Measurements from ENCODE around the gene GSE1.

GSE1 gene

GRCh38 chr16:85624646-85625045 is 11.5 kb downstream of the GSE1 start:
- Mint-ChIP-seq H3K9me3 (peaks cover 9% of the 10 kb centered on the region), H3K36me3 (ENCODE audit: low read depth) (peaks cover 10% of the 10 kb centered on the region), H3K4me3 (no peak overlapping the region), H3K27me3 (no peaks in the 10 kb centered on the region), H3K27ac (no peak overlapping the region), H3K4me1 (ENCODE audit: low read depth) (peaks cover 57% of the 10 kb centered on the region)

- peaks cover 57% of the 10 kb centered on the region for H3K4me1 Mint-ChIP-seq (ENCODE audit: low read depth)
Measured at GRCh38 chr16:85625053-85625452, 11.9 kb downstream of the GSE1 start.

GRCh38 chr16:85625485-85626117 is 12.5 kb downstream of the GSE1 start:
- peaks cover 10% of the 10 kb centered on the region for H3K9me3 Mint-ChIP-seq
- no peaks in the 10 kb centered on the region for H3K27me3 Mint-ChIP-seq
- peaks cover 12% of the 10 kb centered on the region for H3K36me3 Mint-ChIP-seq (ENCODE audit: low read depth)
- H3K4me1 Mint-ChIP-seq (ENCODE audit: low read depth), result peaks cover 55% of the 10 kb centered on the region
- H3K4me3 Mint-ChIP-seq, result no peak overlapping the region
- no peak overlapping the region for H3K27ac Mint-ChIP-seq

More at GRCh38 chr16:85625053-85625452, 11.9 kb downstream of the GSE1 start:
- Mint-ChIP-seq H3K36me3 (ENCODE audit: low read depth) (peaks cover 12% of the 10 kb centered on the region), H3K27ac (no peak overlapping the region), H3K9me3 (peaks cover 10% of the 10 kb centered on the region), H3K4me3 (no peak overlapping the region), H3K27me3 (no peaks in the 10 kb centered on the region)

DNA sequence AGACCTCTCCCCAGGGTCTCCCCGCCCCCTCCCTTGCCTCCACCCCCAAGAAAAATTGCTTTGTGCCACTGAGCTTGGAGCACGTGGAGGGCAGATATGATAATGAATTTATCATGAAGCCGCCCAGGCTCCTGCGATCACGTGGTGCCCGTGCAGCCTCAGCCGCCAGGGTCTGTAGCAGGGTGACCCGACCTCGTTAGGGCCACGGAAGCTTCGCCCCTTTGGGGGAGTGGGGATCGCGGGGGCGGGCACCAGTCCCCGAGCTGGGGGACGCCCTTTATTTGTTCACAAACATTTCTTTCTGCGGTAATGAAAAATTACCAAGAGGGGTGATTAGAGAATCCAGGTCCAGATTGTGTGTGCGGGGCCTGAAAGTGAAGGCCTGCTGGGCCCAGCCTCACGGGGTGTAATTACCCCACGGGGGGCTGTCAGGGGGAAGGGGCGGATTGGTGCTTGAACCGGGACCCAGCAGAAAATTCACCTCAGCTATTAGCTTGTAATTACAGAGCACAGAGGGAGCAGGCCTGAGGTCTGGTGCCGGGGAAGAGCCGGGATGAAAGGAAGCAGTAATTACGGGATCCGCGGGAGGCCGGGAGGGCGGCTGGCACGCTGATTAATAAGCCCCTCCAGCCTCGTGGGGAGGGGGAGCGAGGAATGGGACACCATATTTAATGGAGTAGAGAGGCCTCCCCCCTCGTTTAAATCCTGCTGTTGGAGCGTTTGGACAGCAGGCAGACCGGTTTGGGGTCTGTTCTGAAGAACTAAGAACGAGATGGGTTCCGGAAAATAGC is 13.3 kb downstream of the GSE1 start:
- peaks cover 12% of the 10 kb centered on the region for H3K36me3 Mint-ChIP-seq (ENCODE audit: low read depth)
- H3K4me1 Mint-ChIP-seq (ENCODE audit: low read depth), result peaks cover 47% of the 10 kb centered on the region
- H3K27ac Mint-ChIP-seq, result no peak overlapping the region
- peaks cover 10% of the 10 kb centered on the region for H3K9me3 Mint-ChIP-seq
- no peak overlapping the region for H3K4me3 Mint-ChIP-seq
- H3K27me3 Mint-ChIP-seq, result no peaks in the 10 kb centered on the region

DNA sequence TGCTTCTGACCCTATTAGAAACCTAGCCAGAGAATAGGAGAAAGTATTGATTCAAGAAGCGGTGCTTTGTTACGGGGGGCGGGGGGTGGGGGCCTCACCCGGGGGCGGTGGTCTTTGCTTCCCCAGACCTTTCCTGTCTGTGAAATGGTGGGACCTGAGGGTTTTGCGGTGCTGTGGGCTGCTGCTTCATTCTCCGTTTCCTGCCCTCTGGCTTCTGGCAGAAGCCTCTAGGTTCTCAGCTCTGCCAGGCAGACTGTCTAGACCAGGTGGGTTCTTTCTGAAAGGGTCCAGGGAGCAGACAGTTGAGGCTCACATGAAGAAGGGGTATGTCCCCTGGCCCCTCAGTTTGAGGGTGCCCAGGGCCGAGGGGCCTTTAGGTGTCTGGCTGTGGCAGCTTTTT is 14.0 kb downstream of the GSE1 start:
- Mint-ChIP-seq H3K27ac (no peak overlapping the region), H3K27me3 (no peaks in the 10 kb centered on the region), H3K36me3 (ENCODE audit: low read depth) (peaks cover 12% of the 10 kb centered on the region), H3K9me3 (peaks cover 10% of the 10 kb centered on the region), H3K4me1 (ENCODE audit: low read depth) (peaks cover 40% of the 10 kb centered on the region), H3K4me3 (no peak overlapping the region)

- no peaks in the 10 kb centered on the region for H3K27me3 Mint-ChIP-seq
- no peak overlapping the region for H3K4me3 Mint-ChIP-seq
- H3K27ac Mint-ChIP-seq, result no peak overlapping the region
- peaks cover 10% of the 10 kb centered on the region for H3K9me3 Mint-ChIP-seq
- H3K4me1 Mint-ChIP-seq (ENCODE audit: low read depth), result peaks cover 34% of the 10 kb centered on the region
- peaks cover 12% of the 10 kb centered on the region for H3K36me3 Mint-ChIP-seq (ENCODE audit: low read depth)
Measured at GRCh38 chr16:85627526-85628264, 14.6 kb downstream of the GSE1 start.

GRCh38 chr16:85628265-85628556 is 15.1 kb downstream of the GSE1 start:
- peaks cover 32% of the 10 kb centered on the region for H3K4me1 Mint-ChIP-seq (ENCODE audit: low read depth)
- H3K4me3 Mint-ChIP-seq, result no peak overlapping the region
- peaks cover 12% of the 10 kb centered on the region for H3K36me3 Mint-ChIP-seq (ENCODE audit: low read depth)
- H3K9me3 Mint-ChIP-seq, result peaks cover 10% of the 10 kb centered on the region
- H3K27me3 Mint-ChIP-seq, result no peaks in the 10 kb centered on the region
- no peak overlapping the region for H3K27ac Mint-ChIP-seq

GRCh38 chr16:85628645-85629044 is 15.5 kb downstream of the GSE1 start:
- Mint-ChIP-seq H3K4me3 (no peak overlapping the region), H3K36me3 (ENCODE audit: low read depth) (peaks cover 12% of the 10 kb centered on the region), H3K9me3 (peaks cover 10% of the 10 kb centered on the region), H3K4me1 (ENCODE audit: low read depth) (peaks cover 31% of the 10 kb centered on the region), H3K27ac (no peak overlapping the region), H3K27me3 (no peaks in the 10 kb centered on the region)

- Mint-ChIP-seq H3K9me3 (peaks cover 10% of the 10 kb centered on the region), H3K4me1 (ENCODE audit: low read depth) (peaks cover 29% of the 10 kb centered on the region), H3K27me3 (no peaks in the 10 kb centered on the region), H3K36me3 (ENCODE audit: low read depth) (peaks cover 12% of the 10 kb centered on the region), H3K27ac (no peak overlapping the region), H3K4me3 (no peak overlapping the region)
Measured at GRCh38 chr16:85629326-85629725, 16.2 kb downstream of the GSE1 start.

DNA sequence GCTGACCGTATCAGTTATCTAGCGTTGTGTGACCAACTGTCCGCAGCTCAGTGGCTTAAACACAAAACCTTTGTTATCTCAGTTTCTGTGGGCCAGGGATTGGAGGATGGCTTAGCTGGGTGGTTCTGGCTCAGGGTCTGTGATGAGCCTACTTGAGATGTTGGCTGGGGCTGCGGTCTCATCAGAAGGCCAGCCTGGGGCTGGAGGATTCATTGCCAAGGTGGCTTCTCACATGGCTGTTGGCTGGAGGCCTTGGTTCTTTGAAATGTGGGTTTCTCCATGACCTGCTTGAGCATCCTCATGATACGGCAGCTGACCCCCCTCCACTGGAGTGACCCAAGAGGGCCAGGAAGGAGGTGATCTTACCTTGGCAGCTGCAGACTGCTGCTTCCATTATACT is 16.7 kb downstream of the GSE1 start:
- Mint-ChIP-seq H3K27ac (no peak overlapping the region), H3K4me1 (ENCODE audit: low read depth) (peaks cover 28% of the 10 kb centered on the region), H3K36me3 (ENCODE audit: low read depth) (peaks cover 12% of the 10 kb centered on the region), H3K9me3 (peaks cover 10% of the 10 kb centered on the region), H3K27me3 (no peaks in the 10 kb centered on the region), H3K4me3 (no peak overlapping the region)

DNA sequence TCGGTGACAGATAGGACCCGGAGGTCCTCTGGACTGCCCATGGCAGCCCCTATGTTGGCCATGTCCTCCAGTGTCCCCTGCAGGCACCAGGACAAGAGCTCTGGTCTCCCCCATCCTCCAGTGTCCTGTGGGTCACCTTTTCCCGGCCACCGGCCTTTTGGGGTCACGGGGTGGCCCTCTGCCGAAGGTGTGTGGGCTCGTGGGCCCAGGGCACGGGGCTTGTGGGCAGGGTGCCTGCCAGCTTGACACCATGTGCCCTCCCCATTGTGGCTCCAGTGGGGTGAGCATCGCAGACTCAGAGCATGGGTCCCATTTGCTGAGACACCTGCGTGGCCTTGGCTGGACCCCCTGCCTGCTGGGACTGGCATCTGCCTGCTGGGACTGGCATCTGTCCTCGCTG is 18.1 kb downstream of the GSE1 start:
- Mint-ChIP-seq H3K27ac (no peak overlapping the region), H3K36me3 (ENCODE audit: low read depth) (peaks cover 12% of the 10 kb centered on the region), H3K27me3 (no peaks in the 10 kb centered on the region), H3K9me3 (peaks cover 10% of the 10 kb centered on the region), H3K4me3 (no peak overlapping the region), H3K4me1 (ENCODE audit: low read depth) (peaks cover 17% of the 10 kb centered on the region)

GRCh38 chr16:85631802-85632393 is 18.8 kb downstream of the GSE1 start:
- Mint-ChIP-seq H3K4me1 (ENCODE audit: low read depth) (peaks cover 11% of the 10 kb centered on the region), H3K4me3 (no peak overlapping the region), H3K9me3 (peaks cover 10% of the 10 kb centered on the region), H3K27ac (no peak overlapping the region), H3K36me3 (ENCODE audit: low read depth) (peaks cover 12% of the 10 kb centered on the region), H3K27me3 (no peaks in the 10 kb centered on the region)

GRCh38 chr16:85632709-85633437 is 19.8 kb downstream of the GSE1 start:
- H3K4me3 Mint-ChIP-seq, result no peak overlapping the region
- no peak overlapping the region for H3K27ac Mint-ChIP-seq
- peaks cover 12% of the 10 kb centered on the region for H3K36me3 Mint-ChIP-seq (ENCODE audit: low read depth)
- peaks cover 10% of the 10 kb centered on the region for H3K9me3 Mint-ChIP-seq
- peaks cover 8% of the 10 kb centered on the region for H3K4me1 Mint-ChIP-seq (ENCODE audit: low read depth)
- no peaks in the 10 kb centered on the region for H3K27me3 Mint-ChIP-seq

DNA sequence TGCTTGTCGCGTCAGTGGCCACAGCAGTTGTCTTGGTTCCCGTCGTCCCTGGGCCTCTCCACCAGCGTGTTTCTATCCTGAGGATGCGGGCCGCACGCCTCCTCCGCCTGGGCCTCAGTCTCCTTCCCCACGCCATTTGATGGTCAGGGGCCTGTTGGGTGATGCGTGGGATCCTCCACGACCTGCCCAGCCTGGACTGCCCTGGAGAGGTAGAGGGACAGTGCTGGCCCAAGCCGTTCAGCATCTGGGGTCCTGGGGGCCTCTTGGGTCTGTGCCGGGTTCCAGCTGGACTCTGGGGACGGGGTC is 20.3 kb downstream of the GSE1 start:
- Mint-ChIP-seq H3K27me3 (no peaks in the 10 kb centered on the region), H3K4me3 (no peak overlapping the region), H3K4me1 (ENCODE audit: low read depth) (peaks cover 12% of the 10 kb centered on the region), H3K27ac (no peak overlapping the region), H3K36me3 (ENCODE audit: low read depth) (peaks cover 12% of the 10 kb centered on the region), H3K9me3 (peaks cover 10% of the 10 kb centered on the region)

Measured in stimulated activated naive CD8-positive, alpha-beta T cell treated with anti-CD3 and anti-CD28 coated beads, Interleukin-15, Interleukin-2, amounts not matched to agents 100 ng/mL and 50 ng/mL, for 24 hours (primary cell).